H9 (cell line): Measurements from ENCODE around the gene GALNT13. TPM values are rescaled to one million over a fixed set of nuclear protein-coding genes. Genes with fewer than 3 reads are reported as not detected.

Experiments used
- DNase-seq: peaks from one replicate; pipeline ENCODE4 v3.0.0-alpha.2; 2017
- H2AFZ ChIP-seq: one replicate; pipeline ENCODE4 v1.6.1; 2013; ENCODE audit warnings: mild to moderate bottlenecking, low read length, control low read depth, moderate library complexity
- H2AK5ac ChIP-seq: 2 replicates; pipeline ENCODE4 v1.6.1; 2013; ENCODE audit warnings: low read length, control low read depth, mixed read lengths; ENCODE audit not compliant: insufficient read length
- H2BK120ac ChIP-seq: one replicate; pipeline ENCODE4 v1.6.1; 2013; ENCODE audit warnings: low read depth, mild to moderate bottlenecking, low read length, control low read depth, inconsistent platforms; ENCODE audit not compliant: poor library complexity, severe bottlenecking
- H2BK12ac ChIP-seq: 2 replicates; pipeline ENCODE4 v1.6.1; 2013; ENCODE audit warnings: low read length, control low read depth, mixed read lengths, low read depth; ENCODE audit not compliant: insufficient read length
- H2BK15ac ChIP-seq: 2 replicates; pipeline ENCODE4 v1.6.1; 2013; ENCODE audit warnings: low read depth, low read length, control low read depth
- H2BK20ac ChIP-seq: one replicate; pipeline ENCODE4 v1.6.1; 2013; ENCODE audit warnings: low read depth, mild to moderate bottlenecking, low read length, control low read depth, inconsistent platforms; ENCODE audit not compliant: poor library complexity, severe bottlenecking
- H2BK5ac ChIP-seq: 2 replicates; pipeline ENCODE4 v1.6.1; 2013; ENCODE audit warnings: low read length, control low read depth, mixed read lengths; ENCODE audit not compliant: insufficient read length
- H3K14ac ChIP-seq: 2 replicates; pipeline ENCODE4 v1.6.1; 2013; ENCODE audit warnings: low read length, control low read depth; ENCODE audit not compliant: insufficient read depth
- H3K18ac ChIP-seq: 2 replicates; pipeline ENCODE4 v1.6.1; 2013; ENCODE audit warnings: low read depth, mild to moderate bottlenecking, mixed read lengths, low read length, control low read depth; ENCODE audit not compliant: insufficient read length
- H3K23ac ChIP-seq: 2 replicates; pipeline ENCODE4 v1.6.1; 2013; ENCODE audit warnings: low read length, control low read depth, mixed read lengths, low read depth; ENCODE audit not compliant: insufficient read length
- H3K23me2 ChIP-seq: 2 replicates; pipeline ENCODE4 v1.6.1; 2013; ENCODE audit warnings: low read depth, mild to moderate bottlenecking, mixed read lengths, low read length, control low read depth; ENCODE audit not compliant: insufficient read length, poor library complexity, severe bottlenecking
- H3K27ac ChIP-seq: 2 replicates; pipeline ENCODE4 v1.5.1; 2013; ENCODE audit warnings: low read length, control low read depth, mixed read lengths, low read depth; ENCODE audit not compliant: insufficient read length
- H3K27me3 ChIP-seq: 2 replicates; pipeline ENCODE4 v1.6.1; 2013; ENCODE audit warnings: low read length, control low read depth, inconsistent platforms; ENCODE audit not compliant: insufficient read depth
- H3K4ac ChIP-seq: 2 replicates; pipeline ENCODE4 v1.6.1; 2013; ENCODE audit warnings: low read depth, mild to moderate bottlenecking, control low read depth, inconsistent platforms, low read length, moderate library complexity
- H3K4me1 ChIP-seq: 2 replicates; pipeline ENCODE4 v1.6.1; 2013; ENCODE audit warnings: low read length, control low read depth, inconsistent platforms; ENCODE audit not compliant: insufficient read depth
- H3K4me2 ChIP-seq: 2 replicates; pipeline ENCODE4 v1.6.1; 2013; ENCODE audit warnings: low read length, control low read depth, mixed read lengths; ENCODE audit not compliant: insufficient read length, insufficient read depth
- H3K56ac ChIP-seq: 2 replicates; pipeline ENCODE4 v1.6.1; 2013; ENCODE audit warnings: low read depth, mild to moderate bottlenecking, mixed read lengths, low read length, control low read depth; ENCODE audit not compliant: insufficient read length
- H3K79me1 ChIP-seq: 2 replicates; pipeline ENCODE4 v1.6.1; 2013; ENCODE audit warnings: low read depth, mild to moderate bottlenecking, moderate library complexity, low read length, control low read depth, inconsistent platforms; ENCODE audit not compliant: insufficient read depth, poor library complexity, severe bottlenecking
- H3K79me2 ChIP-seq: 2 replicates; pipeline ENCODE4 v1.6.1; 2013; ENCODE audit warnings: low read length, control low read depth, inconsistent platforms; ENCODE audit not compliant: insufficient read depth
- H3K9ac ChIP-seq: 2 replicates; pipeline ENCODE4 v1.6.1; 2013; ENCODE audit warnings: low read length, control low read depth, mixed read lengths; ENCODE audit not compliant: insufficient read length; ENCODE audit errors: extremely low read depth
- H3K9me3 ChIP-seq: one replicate; pipeline ENCODE4 v1.6.1; 2013; ENCODE audit warnings: low read depth, low read length, inconsistent platforms; ENCODE audit not compliant: control insufficient read depth
- H3T11ph ChIP-seq: one replicate; pipeline ENCODE4 v1.6.1; 2013; ENCODE audit warnings: mild to moderate bottlenecking, low read length, control low read depth, inconsistent platforms
- H4K20me1 ChIP-seq: one replicate; pipeline ENCODE4 v1.6.1; 2013; ENCODE audit not compliant: control insufficient read depth, insufficient read length, insufficient read depth
- H4K5ac ChIP-seq: 2 replicates; pipeline ENCODE4 v1.6.1; 2013; ENCODE audit warnings: low read depth, mild to moderate bottlenecking, mixed read lengths, low read length, control low read depth; ENCODE audit not compliant: insufficient read length
- H4K8ac ChIP-seq: replicated peaks from 2 replicates; pipeline ENCODE4 v1.6.1; 2013; ENCODE audit warnings: low read length, control low read depth, mixed read lengths, low read depth; ENCODE audit not compliant: insufficient read length
- H4K91ac ChIP-seq: 2 replicates; pipeline ENCODE4 v1.6.1; 2013; ENCODE audit warnings: low read depth, mild to moderate bottlenecking, moderate library complexity, mixed read lengths, low read length, control low read depth; ENCODE audit not compliant: insufficient read length
- H3K27ac Mint-ChIP-seq, 3 experiments: 2 replicates in 2 of 3; 3 replicates in 1 of 3; pipeline ENCODE4 v1.8.0; 2020 to 2021; ENCODE audit warnings: mixed read lengths in 3 of 3, mild to moderate bottlenecking in 1 of 3, moderate library complexity in 1 of 3
- H3K27me3 Mint-ChIP-seq: 2 replicates; pipeline ENCODE4 v1.8.0; 2021; ENCODE audit warnings: low read depth, mild to moderate bottlenecking, moderate library complexity, mixed read lengths
- H3K36me3 Mint-ChIP-seq, 3 experiments: 2 replicates in 2 of 3; 3 replicates in 1 of 3; pipeline ENCODE4 v1.8.0; 2020 to 2021; ENCODE audit warnings: low read depth in 3 of 3, mixed read lengths in 3 of 3; ENCODE audit not compliant: insufficient read depth in 1 of 3
- H3K4me1 Mint-ChIP-seq, 2 experiments: 2 replicates each; pipeline ENCODE4 v1.8.0; 2020; ENCODE audit warnings: mixed read lengths in 2 of 2
- H3K4me3 Mint-ChIP-seq, 2 experiments: 2 replicates in 1 of 2; 3 replicates in 1 of 2; pipeline ENCODE4 v1.8.0; 2020 to 2021; ENCODE audit warnings: mild to moderate bottlenecking in 2 of 2, mixed read lengths in 2 of 2, moderate library complexity in 1 of 2
- H3K9me3 Mint-ChIP-seq, 2 experiments: 2 replicates in 1 of 2; 3 replicates in 1 of 2; pipeline ENCODE4 v1.8.0; 2020; ENCODE audit warnings: mild to moderate bottlenecking in 2 of 2, mixed read lengths in 2 of 2, moderate library complexity in 1 of 2
- CTCF ChIP-seq: fragments of 200-600 bp; sonication (generic); conservative IDR thresholded peaks from 3 replicates; pipeline ENCODE4 v1.8.0; 2021; ENCODE audit warnings: antibody characterized with exemption, mild to moderate bottlenecking
- WGBS: extraction: QIAGEN DNeasy Blood & Tissue Kit; methylation state at CpG from one replicate; pipeline ENCODE4 v1.1.7; 2013; ENCODE audit warnings: missing lambda C conversion rate, low lambda C conversion rate, mixed read lengths; ENCODE audit not compliant: insufficient read length; ENCODE audit errors: extremely low coverage; 5-methylcytosine and 5-hydroxymethylcytosine counted together
- total RNA-seq: library from RNA; stranded (reverse); gene quantifications from 2 replicates; pipeline ENCODE4 v1.2.1, GENCODE V29; 2021

GALNT13 gene
- total RNA-seq, 1 experiment from 2014 or later, result 6.6 TPM

GRCh38 chr2:153870308-153870707 lies 1.4 kb upstream of the GALNT13 start:
- no peak overlapping the region for H3T11ph ChIP-seq
- peaks cover 25 to 28% of the 10 kb centered on the region in 2 experiments for H3K4me1 Mint-ChIP-seq
- no peak overlapping the region for H3K23ac ChIP-seq
- H3K27ac Mint-ChIP-seq, result no peak overlapping the region
- no peak overlapping the region for H3K4ac ChIP-seq
- peaks cover 0 to 2% (median 0%) of the 10 kb centered on the region in 3 experiments; a peak in 2 of 7 replicates for H3K36me3 Mint-ChIP-seq
- H3K4me2 ChIP-seq, result no peak overlapping the region
- H3K27me3 Mint-ChIP-seq, result peaks cover 27% of the 10 kb centered on the region
- H2BK12ac ChIP-seq, result no peak overlapping the region
- no peak overlapping the region for H2BK20ac ChIP-seq
- no CpG with 5 or more reads among the region's 3 CpGs for WGBS
- no peak overlapping the region for H2AK5ac ChIP-seq
- H3K18ac ChIP-seq, result no peak overlapping the region
- peak overlapping the region in 1 of 2 experiments; percentile 90; a peak in 1 of 5 replicates for H3K4me3 Mint-ChIP-seq
- no peak overlapping the region for H3K9ac ChIP-seq
- peak; percentile 61 for TF ChIP-seq CTCF
- H3K14ac ChIP-seq, result no peak overlapping the region
- H3K4me1 ChIP-seq, result no peaks in the 10 kb centered on the region; the same call in 1 of the 2 replicates
- H4K5ac ChIP-seq, result no peak overlapping the region
- H4K91ac ChIP-seq, result no peak overlapping the region
- no peaks in the 10 kb centered on the region for H3K79me2 ChIP-seq
- no peak for DNase-seq
- H3K79me1 ChIP-seq, result no peaks in the 10 kb centered on the region
- H3K9me3 ChIP-seq, result no peaks in the 10 kb centered on the region
- no peak overlapping the region for H2BK5ac ChIP-seq
- peaks cover 18% of the 10 kb centered on the region; the same call in 1 of the 2 replicates for H3K27me3 ChIP-seq
- no peak overlapping the region for H2BK120ac ChIP-seq
- H3K23me2 ChIP-seq, result peaks cover 18% of the 10 kb centered on the region
- H4K20me1 ChIP-seq, result no peaks in the 10 kb centered on the region
- H3K27ac ChIP-seq, result no peak overlapping the region
- no peak overlapping the region for H2AFZ ChIP-seq
- H2BK15ac ChIP-seq, result no peak overlapping the region
- no peaks in the 10 kb centered on the region; a peak in 3 of 5 replicates for H3K9me3 Mint-ChIP-seq
- no peak overlapping the region for H4K8ac ChIP-seq
- no peak overlapping the region for H3K56ac ChIP-seq
